Measurements from ENCODE around the gene HSF5. TPM values are rescaled to one million over a fixed set of nuclear protein-coding genes. Genes with fewer than 3 reads are reported as not detected.
A peak's percentile ranks its signal among the peaks of the same experiment; 100 is the strongest.

HSF5 gene
- total and polyA plus RNA-seq, 2 of the 13 experiments (the other 11 are each of a cell fraction or from before 2014, with no cell fraction given) = not detected

DNA sequence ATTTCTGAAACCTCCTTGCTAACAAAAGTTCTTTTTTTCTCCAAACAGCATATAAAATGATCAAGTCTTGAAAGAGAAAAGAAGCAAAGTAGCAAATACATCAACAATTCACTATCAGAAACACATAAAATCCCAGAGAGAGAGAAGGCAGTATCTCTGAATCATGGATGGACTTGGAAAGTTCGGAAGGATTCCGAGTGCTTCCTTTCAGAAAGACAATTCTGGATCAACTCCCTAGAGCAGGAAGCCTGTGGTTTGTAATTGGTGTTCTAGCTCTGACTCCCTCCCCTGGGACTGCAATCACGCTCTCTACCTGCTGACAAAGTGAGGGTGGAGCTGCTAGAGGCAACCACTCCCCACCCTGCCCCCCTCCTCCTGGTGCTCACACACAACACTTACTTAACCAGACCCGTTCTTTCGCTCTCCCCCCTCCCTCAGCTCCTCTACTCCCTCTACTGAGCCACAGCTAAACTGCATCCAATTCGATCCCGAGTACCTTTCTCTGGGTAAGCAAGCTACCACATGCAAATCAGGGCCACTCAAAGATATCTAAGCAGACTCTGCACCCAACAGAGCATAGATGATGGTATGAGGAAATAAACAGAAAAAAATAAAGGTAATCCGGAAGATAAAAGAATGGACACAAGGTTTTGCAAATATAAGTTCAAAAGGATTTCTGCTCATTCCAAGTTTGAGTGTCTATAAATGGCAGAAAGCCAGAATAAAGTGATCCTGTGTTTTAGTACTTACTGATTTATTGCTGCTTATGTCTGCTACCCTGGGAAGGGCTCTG lies 70.7 kb downstream of the HSF5 start, which contains the start of gene RNF43 (continued):
- no peak for TF ChIP-seq HES4 (CRISPR knock-in tag; IDR thresholded peaks at IDR 0.05; ENCODE audit: borderline replicate concordance)
- no peak for TF ChIP-seq NR1H2 (CRISPR knock-in tag; IDR thresholded peaks at IDR 0.05; ENCODE audit: borderline replicate concordance, low read depth)
- no peak for TF ChIP-seq JARID2 (CRISPR knock-in tag; IDR thresholded peaks at IDR 0.05; ENCODE audit: insufficient replicate concordance)
- TF ChIP-seq, protein P1, sequence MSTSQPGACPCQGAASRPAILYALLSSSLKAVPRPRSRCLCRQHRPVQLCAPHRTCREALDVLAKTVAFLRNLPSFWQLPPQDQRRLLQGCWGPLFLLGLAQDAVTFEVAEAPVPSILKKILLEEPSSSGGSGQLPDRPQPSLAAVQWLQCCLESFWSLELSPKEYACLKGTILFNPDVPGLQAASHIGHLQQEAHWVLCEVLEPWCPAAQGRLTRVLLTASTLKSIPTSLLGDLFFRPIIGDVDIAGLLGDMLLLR (CRISPR knock-in tag; IDR thresholded peaks at IDR 0.05) = peak; percentile 58; the same call in 1 of the 2 replicates
- TF ChIP-seq FLYWCH1 (CRISPR knock-in tag; IDR thresholded peaks at IDR 0.05) = no peak
- no peak for TF ChIP-seq ZNF251 (CRISPR knock-in tag; IDR thresholded peaks at IDR 0.05)
- TF ChIP-seq, protein P2, sequence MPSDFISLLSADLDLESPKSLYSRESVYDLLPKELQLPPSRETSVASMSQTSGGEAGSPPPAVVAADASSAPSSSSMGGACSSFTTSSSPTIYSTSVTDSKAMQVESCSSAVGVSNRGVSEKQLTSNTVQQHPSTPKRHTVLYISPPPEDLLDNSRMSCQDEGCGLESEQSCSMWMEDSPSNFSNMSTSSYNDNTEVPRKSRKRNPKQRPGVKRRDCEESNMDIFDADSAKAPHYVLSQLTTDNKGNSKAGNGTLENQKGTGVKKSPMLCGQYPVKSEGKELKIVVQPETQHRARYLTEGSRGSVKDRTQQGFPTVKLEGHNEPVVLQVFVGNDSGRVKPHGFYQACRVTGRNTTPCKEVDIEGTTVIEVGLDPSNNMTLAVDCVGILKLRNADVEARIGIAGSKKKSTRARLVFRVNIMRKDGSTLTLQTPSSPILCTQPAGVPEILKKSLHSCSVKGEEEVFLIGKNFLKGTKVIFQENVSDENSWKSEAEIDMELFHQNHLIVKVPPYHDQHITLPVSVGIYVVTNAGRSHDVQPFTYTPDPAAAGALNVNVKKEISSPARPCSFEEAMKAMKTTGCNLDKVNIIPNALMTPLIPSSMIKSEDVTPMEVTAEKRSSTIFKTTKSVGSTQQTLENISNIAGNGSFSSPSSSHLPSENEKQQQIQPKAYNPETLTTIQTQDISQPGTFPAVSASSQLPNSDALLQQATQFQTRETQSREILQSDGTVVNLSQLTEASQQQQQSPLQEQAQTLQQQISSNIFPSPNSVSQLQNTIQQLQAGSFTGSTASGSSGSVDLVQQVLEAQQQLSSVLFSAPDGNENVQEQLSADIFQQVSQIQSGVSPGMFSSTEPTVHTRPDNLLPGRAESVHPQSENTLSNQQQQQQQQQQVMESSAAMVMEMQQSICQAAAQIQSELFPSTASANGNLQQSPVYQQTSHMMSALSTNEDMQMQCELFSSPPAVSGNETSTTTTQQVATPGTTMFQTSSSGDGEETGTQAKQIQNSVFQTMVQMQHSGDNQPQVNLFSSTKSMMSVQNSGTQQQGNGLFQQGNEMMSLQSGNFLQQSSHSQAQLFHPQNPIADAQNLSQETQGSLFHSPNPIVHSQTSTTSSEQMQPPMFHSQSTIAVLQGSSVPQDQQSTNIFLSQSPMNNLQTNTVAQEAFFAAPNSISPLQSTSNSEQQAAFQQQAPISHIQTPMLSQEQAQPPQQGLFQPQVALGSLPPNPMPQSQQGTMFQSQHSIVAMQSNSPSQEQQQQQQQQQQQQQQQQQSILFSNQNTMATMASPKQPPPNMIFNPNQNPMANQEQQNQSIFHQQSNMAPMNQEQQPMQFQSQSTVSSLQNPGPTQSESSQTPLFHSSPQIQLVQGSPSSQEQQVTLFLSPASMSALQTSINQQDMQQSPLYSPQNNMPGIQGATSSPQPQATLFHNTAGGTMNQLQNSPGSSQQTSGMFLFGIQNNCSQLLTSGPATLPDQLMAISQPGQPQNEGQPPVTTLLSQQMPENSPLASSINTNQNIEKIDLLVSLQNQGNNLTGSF (CRISPR knock-in tag; IDR thresholded peaks at IDR 0.05) = no peak
- peak; percentile 91 for TF ChIP-seq MED1 (CRISPR knock-in tag; IDR thresholded peaks at IDR 0.05)
- 0 out of 2 replicates have a peak, but pooled peaks have one; percentile 37 for TF ChIP-seq RBAK (CRISPR knock-in tag; IDR thresholded peaks at IDR 0.05)
- TF ChIP-seq, protein P3, sequence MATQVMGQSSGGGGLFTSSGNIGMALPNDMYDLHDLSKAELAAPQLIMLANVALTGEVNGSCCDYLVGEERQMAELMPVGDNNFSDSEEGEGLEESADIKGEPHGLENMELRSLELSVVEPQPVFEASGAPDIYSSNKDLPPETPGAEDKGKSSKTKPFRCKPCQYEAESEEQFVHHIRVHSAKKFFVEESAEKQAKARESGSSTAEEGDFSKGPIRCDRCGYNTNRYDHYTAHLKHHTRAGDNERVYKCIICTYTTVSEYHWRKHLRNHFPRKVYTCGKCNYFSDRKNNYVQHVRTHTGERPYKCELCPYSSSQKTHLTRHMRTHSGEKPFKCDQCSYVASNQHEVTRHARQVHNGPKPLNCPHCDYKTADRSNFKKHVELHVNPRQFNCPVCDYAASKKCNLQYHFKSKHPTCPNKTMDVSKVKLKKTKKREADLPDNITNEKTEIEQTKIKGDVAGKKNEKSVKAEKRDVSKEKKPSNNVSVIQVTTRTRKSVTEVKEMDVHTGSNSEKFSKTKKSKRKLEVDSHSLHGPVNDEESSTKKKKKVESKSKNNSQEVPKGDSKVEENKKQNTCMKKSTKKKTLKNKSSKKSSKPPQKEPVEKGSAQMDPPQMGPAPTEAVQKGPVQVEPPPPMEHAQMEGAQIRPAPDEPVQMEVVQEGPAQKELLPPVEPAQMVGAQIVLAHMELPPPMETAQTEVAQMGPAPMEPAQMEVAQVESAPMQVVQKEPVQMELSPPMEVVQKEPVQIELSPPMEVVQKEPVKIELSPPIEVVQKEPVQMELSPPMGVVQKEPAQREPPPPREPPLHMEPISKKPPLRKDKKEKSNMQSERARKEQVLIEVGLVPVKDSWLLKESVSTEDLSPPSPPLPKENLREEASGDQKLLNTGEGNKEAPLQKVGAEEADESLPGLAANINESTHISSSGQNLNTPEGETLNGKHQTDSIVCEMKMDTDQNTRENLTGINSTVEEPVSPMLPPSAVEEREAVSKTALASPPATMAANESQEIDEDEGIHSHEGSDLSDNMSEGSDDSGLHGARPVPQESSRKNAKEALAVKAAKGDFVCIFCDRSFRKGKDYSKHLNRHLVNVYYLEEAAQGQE (IDR thresholded peaks at IDR 0.05; ENCODE audit: borderline replicate concordance in 1 of 2, low read depth in 1 of 2, low read length in 2 of 2) = peak in 1 of 2 experiments; percentile 84; a peak in 1 of 4 replicates
- TF ChIP-seq, protein P4, sequence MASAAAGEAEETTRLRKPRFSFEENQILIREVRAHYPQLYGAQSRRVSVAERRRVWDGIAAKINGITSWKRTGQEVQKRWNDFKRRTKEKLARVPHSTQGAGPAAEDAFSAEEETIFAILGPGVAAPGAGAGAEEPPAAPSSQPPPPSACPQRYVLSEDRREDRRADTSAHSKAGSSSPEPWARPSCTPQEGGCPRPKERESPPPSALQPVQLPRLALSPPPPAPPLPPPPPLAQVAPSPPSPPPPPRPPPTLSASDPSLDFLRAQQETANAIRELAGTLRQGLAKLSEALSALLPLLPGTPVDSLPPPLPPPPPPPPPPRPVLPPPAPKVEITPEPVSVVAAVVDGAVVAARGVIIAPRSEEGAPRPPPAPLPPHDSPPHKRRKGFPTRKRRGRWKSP (CRISPR knock-in tag; IDR thresholded peaks at IDR 0.05) = peak; percentile 86; the same call in 1 of the 2 replicates
- TF ChIP-seq, protein P5, sequence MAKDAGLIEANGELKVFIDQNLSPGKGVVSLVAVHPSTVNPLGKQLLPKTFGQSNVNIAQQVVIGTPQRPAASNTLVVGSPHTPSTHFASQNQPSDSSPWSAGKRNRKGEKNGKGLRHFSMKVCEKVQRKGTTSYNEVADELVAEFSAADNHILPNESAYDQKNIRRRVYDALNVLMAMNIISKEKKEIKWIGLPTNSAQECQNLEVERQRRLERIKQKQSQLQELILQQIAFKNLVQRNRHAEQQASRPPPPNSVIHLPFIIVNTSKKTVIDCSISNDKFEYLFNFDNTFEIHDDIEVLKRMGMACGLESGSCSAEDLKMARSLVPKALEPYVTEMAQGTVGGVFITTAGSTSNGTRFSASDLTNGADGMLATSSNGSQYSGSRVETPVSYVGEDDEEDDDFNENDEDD (CRISPR knock-in tag; IDR thresholded peaks at IDR 0.05; ENCODE audit: borderline replicate concordance) = peak; percentile 56; the same call in 1 of the 2 replicates
- no peak for TF ChIP-seq AGO2 (optimal IDR thresholded peaks at IDR 0.05; ENCODE audit: low read depth, low read length)
- TF ChIP-seq FOXK1 (CRISPR knock-in tag; IDR thresholded peaks at IDR 0.05; ENCODE audit: borderline replicate concordance, low read depth) = peak; percentile 80; the same call in 1 of the 2 replicates
- TF ChIP-seq, protein P6, sequence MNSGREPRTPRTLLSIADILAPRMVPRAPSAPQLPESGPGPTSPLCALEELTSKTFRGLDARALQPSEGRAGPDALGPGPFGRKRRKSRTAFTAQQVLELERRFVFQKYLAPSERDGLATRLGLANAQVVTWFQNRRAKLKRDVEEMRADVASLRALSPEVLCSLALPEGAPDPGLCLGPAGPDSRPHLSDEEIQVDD (CRISPR knock-in tag; IDR thresholded peaks at IDR 0.05; ENCODE audit: borderline replicate concordance) = no peak

Data from HepG2 (cell line).